A204.1 (cell line): ENCODE data around the gene KRT14.
"Not testable (repeated sequence)": the region's sequence is repeated elsewhere in the genome, so short reads cannot be mapped to it uniquely, and the experiment has no call there.

Experiments
- FAIRE-seq: peaks from 2 replicates; lab custom pipeline; 2012; peaks lifted over from hg19 to GRCh38; lab: Jason Lieb, UNC

Gene KRT14

GRCh38 chr17:41622340-41623183 lies 35.9 kb upstream of the KRT14 start:
- not testable (repeated sequence) for FAIRE-seq

- FAIRE-seq: no peak
These were observed 35.2 kb upstream of the KRT14 start for GRCh38 chr17:41621916-41622315.

GRCh38 chr17:41621435-41621817 lies 34.7 kb upstream of the KRT14 start:
- FAIRE-seq: not testable (repeated sequence)

- no peak for FAIRE-seq
These were observed 34.1 kb upstream of the KRT14 start for GRCh38 chr17:41620583-41621434.

- not testable (repeated sequence) for FAIRE-seq
These were observed 33.4 kb upstream of the KRT14 start for GRCh38 chr17:41619927-41620582.

- no peak for FAIRE-seq
These were observed 32.6 kb upstream of the KRT14 start for GRCh38 chr17:41619036-41619926.

- no peak for FAIRE-seq
These were observed 31.8 kb upstream of the KRT14 start for GRCh38 chr17:41618341-41619035.

GRCh38 chr17:41617698-41618097 lies 31.0 kb upstream of the KRT14 start:
- no peak for FAIRE-seq

- FAIRE-seq: no peak
These were observed 30.4 kb upstream of the KRT14 start for GRCh38 chr17:41617136-41617535.

- FAIRE-seq: not testable (repeated sequence)
These were observed 29.8 kb upstream of the KRT14 start for GRCh38 chr17:41616486-41616885.

- FAIRE-seq: no peak
These were observed 28.8 kb upstream of the KRT14 start for GRCh38 chr17:41615454-41615853.

- not testable (repeated sequence) for FAIRE-seq
These were observed 28.1 kb upstream of the KRT14 start for GRCh38 chr17:41614767-41615166.

- FAIRE-seq: no peak
These were observed 27.4 kb upstream of the KRT14 start for GRCh38 chr17:41614098-41614497.

GRCh38 chr17:41613277-41614082 lies 26.8 kb upstream of the KRT14 start:
- FAIRE-seq: no peak

GRCh38 chr17:41612376-41613160 lies 25.9 kb upstream of the KRT14 start, which contains the start of gene KRT16:
Gene KRT16 (minus strand): TSS chr17:41612767. CDS start chr17:41612688, 79 bp downstream.
- not testable (repeated sequence) for FAIRE-seq

- FAIRE-seq: no peak
These were observed 24.4 kb upstream of the KRT14 start for GRCh38 chr17:41610965-41611640.

GRCh38 chr17:41610061-41610517 lies 23.4 kb upstream of the KRT14 start:
- not testable (repeated sequence) for FAIRE-seq

GRCh38 chr17:41606930-41607329 lies 20.2 kb upstream of the KRT14 start:
- not testable (repeated sequence) for FAIRE-seq
